Tibial nerve (tissue), 4 donors: ENCODE measurements around the gene SLC14A1. TPM values are rescaled to one million over a fixed set of nuclear protein-coding genes. Genes with fewer than 3 reads are reported as not detected.

Experiments
- DNase-seq, 2 donors: peaks; one replicate each; pipeline ENCODE4 v3.0.0-alpha.2; 2019; ENCODE audit warnings: low spot score in 2 of 2
- H3K27ac ChIP-seq, 4 donors: fragments of 200-600 bp; sonication (generic) in 3 of 4; one replicate each; pipeline ENCODE4 v1.5.1; 2017 to 2019; ENCODE audit warnings: mild to moderate bottlenecking in 1 of 4
- H3K27me3 ChIP-seq, 2 donors: fragments of 200-600 bp; sonication (generic) in 1 of 2; one replicate each; pipeline versions ENCODE4 v1.5.1 to v1.6.0; 2017 to 2019
- H3K36me3 ChIP-seq, 3 donors: fragments of 200-600 bp; sonication (generic); one replicate each; pipeline ENCODE4 v1.5.1; 2018 to 2019
- H3K4me1 ChIP-seq, 4 donors: fragments of 200-600 bp; sonication (generic) in 3 of 4; one replicate each; pipeline ENCODE4 v1.5.1; 2017 to 2019
- H3K4me3 ChIP-seq, 4 donors: fragments of 200-600 bp; sonication (generic) in 3 of 4; one replicate each; pipeline ENCODE4 v1.5.1; 2017 to 2019; ENCODE audit warnings: mild to moderate bottlenecking in 1 of 4, moderate library complexity in 1 of 4
- H3K9me3 ChIP-seq, 4 donors: fragments of 200-600 bp; sonication (generic) in 3 of 4; one replicate each; pipeline ENCODE4 v1.5.1; 2017 to 2019
- EP300 ChIP-seq, 2 donors: sonication (generic); formaldehyde crosslinking; IDR thresholded peaks; one replicate each; pipeline ENCODE4 v1.6.1; 2017; ENCODE audit warnings: antibody characterized with exemption in 2 of 2, mild to moderate bottlenecking in 1 of 2
- POLR2A ChIP-seq, 2 donors: fragments of 450-650 bp; IDR thresholded peaks; one replicate each; pipeline ENCODE4 v1.6.1; 2017; ENCODE audit warnings: antibody characterized with exemption in 2 of 2, mild to moderate bottlenecking in 2 of 2, moderate library complexity in 2 of 2
- WGBS, 2 donors: methylation state at CpG; one replicate each; pipeline ENCODE4 v1.1.5; 2018; 5-methylcytosine and 5-hydroxymethylcytosine counted together
- total RNA-seq, 4 donors: library from RNA; depleted of rRNA; stranded (reverse); fragments of >200 nt; gene quantifications; one replicate each; pipeline ENCODE4 v1.1.0, GENCODE V29; 2016
- TF ChIP-seq, protein P1 (sequence below), 5 experiments: fragments of 200-600 bp in 3 of 5; fragments of 450-650 bp in 2 of 5; sonication (generic) in 3 of 5; IDR thresholded peaks; one replicate each; pipeline ENCODE4 v1.5.1; 2016 to 2019; ENCODE audit warnings: antibody characterized with exemption in 5 of 5, mild to moderate bottlenecking in 3 of 5, moderate library complexity in 2 of 5

SLC14A1 gene
- total RNA-seq, 4 donors from 2014 or later, result 0.39 to 3.7 (median 0.60) TPM; not detected in 1

DNA sequence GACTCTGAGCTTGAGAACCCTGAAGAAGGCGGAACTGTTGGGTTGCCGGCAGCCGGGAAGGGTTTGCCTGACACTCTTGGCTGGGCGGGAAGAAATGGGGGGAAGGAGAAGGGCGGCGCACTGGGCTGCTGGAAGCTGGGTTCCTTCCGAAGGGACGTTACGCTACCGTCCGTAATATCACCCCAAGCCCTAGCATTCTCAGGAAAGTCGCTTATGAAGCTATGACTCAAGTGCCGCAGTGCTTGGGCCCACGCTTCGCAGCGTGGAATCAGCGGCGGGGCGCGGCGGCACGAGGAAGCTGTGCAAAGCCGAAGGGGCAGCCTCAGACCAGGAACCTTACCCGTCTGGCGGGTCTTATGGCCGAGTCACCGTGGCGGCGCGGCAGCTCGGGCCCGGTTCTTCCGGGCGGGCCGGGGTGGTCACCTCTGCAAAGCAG lies 51.3 kb downstream of the SLC14A1 start:
- H3K36me3 ChIP-seq, result no peaks in the 10 kb centered on the region
- 2 to 7% methylated on average over 13 to 35 of the region's 35 CpGs for WGBS, 2 donors
- H3K4me1 ChIP-seq, result peaks cover 0 to 5% (median 0%) of the 10 kb centered on the region in 4 donors
- H3K4me3 ChIP-seq, result peak overlapping the region; percentile 47 to 59 (median 54)
- H3K9me3 ChIP-seq, result no peaks in the 10 kb centered on the region
- H3K27me3 ChIP-seq, result peaks cover 0 to 4% of the 10 kb centered on the region in 2 donors
- peak; percentile 45 to 52 for DNase-seq
- peak overlapping the region in 3 of 4 donors; percentile 51 to 65 (median 52) for H3K27ac ChIP-seq
- peak in 1 of 2 donors; percentile 51 for TF ChIP-seq EP300 (IDR thresholded peaks at IDR 0.05)
- TF ChIP-seq POLR2A (IDR thresholded peaks at IDR 0.05), result no peak

DNA sequence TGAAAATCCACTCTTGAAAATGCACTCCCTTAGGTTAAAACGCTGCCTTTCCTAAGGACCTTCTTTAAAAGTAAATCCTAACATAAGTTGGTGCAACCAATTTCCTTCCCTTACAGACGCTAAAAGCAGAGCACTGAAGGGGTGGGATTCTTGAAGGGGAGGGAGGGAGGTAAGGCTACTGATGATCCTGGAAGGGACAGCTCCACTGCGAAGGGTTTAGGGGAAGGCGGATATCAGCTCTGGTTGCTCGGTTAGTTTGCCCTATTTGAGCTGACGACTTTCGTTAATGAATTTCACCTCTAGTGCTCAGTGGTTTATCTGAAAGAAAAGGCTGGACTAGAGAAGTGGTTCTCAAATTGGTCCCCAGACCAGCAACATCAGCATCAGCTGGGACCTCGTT lies 51.8 kb downstream of the SLC14A1 start:
- H3K27ac ChIP-seq, result peak overlapping the region in 2 of 4 donors; percentile 52 to 65
- WGBS, 2 donors, result 39 to 42% methylated on average over 8 of the region's 8 CpGs

DNA sequence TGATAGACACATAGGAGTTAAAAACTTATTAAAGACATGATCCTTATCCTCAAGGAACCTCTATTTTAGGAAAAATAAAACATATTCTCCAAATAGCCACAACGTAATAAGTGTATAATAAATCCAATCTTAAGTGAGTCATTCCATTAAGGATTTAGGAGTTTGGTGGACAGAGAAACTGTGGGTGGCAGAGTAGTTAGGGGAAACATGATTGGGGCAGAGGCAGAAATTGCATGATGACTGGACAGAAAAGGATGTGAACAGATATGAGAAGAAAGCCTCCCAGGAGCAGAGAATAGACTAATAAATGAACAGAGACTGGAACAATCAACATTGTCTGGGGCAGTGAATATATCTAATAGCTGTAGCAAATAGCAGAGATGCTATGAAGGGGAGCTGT lies 53.4 kb downstream of the SLC14A1 start:
- Histone ChIP-seq H3K9me3 (no peaks in the 10 kb centered on the region), H3K36me3 (no peaks in the 10 kb centered on the region), H3K4me1 (peaks cover 0 to 5% (median 0%) of the 10 kb centered on the region in 4 donors), H3K4me3 (no peak overlapping the region), H3K27me3 (peaks cover 0 to 4% of the 10 kb centered on the region in 2 donors), H3K27ac (no peak overlapping the region)
- no peak for TF ChIP-seq POLR2A (IDR thresholded peaks at IDR 0.05)
- TF ChIP-seq, protein P1, sequence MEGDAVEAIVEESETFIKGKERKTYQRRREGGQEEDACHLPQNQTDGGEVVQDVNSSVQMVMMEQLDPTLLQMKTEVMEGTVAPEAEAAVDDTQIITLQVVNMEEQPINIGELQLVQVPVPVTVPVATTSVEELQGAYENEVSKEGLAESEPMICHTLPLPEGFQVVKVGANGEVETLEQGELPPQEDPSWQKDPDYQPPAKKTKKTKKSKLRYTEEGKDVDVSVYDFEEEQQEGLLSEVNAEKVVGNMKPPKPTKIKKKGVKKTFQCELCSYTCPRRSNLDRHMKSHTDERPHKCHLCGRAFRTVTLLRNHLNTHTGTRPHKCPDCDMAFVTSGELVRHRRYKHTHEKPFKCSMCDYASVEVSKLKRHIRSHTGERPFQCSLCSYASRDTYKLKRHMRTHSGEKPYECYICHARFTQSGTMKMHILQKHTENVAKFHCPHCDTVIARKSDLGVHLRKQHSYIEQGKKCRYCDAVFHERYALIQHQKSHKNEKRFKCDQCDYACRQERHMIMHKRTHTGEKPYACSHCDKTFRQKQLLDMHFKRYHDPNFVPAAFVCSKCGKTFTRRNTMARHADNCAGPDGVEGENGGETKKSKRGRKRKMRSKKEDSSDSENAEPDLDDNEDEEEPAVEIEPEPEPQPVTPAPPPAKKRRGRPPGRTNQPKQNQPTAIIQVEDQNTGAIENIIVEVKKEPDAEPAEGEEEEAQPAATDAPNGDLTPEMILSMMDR (IDR thresholded peaks at IDR 0.05), result no peak
- TF ChIP-seq EP300 (IDR thresholded peaks at IDR 0.05), result no peak
- no peak for DNase-seq
- 61 to 68% methylated on average over 1 of the region's 1 CpG for WGBS, 2 donors

More for the DNA sequence above, 51.8 kb downstream of the SLC14A1 start:
- H3K9me3 ChIP-seq, result no peaks in the 10 kb centered on the region
- TF ChIP-seq, protein P1 (IDR thresholded peaks at IDR 0.05), result no peak
- no peak for TF ChIP-seq EP300 (IDR thresholded peaks at IDR 0.05)
- TF ChIP-seq POLR2A (IDR thresholded peaks at IDR 0.05), result no peak
- H3K36me3 ChIP-seq, result no peaks in the 10 kb centered on the region
- peak overlapping the region; percentile 47 to 59 (median 54) for H3K4me3 ChIP-seq
- H3K27me3 ChIP-seq, result peaks cover 0 to 4% of the 10 kb centered on the region in 2 donors
- H3K4me1 ChIP-seq, result peaks cover 0 to 5% (median 0%) of the 10 kb centered on the region in 4 donors
- DNase-seq, result no peak

DNA sequence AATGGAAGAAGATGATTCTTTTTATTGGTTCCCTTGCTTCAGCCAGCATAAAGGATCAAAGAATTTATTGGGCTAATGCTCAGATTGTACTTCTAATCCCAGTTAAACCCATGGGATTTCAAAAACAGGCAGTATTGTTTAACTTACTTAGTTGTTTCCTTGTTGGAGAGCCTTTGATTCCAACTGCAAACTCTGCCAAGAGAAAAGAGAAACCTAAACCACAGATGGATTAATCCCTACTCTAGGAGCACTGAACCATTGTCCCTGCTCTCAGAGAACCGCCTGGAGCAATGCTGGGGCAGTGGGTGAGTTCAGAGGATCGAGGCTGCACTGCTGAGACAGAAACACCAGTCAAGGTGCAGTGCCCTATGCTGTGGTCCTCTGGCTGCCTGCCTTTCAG lies 56.6 kb downstream of the SLC14A1 start:
- Histone ChIP-seq H3K4me1 (peaks cover 0 to 5% (median 0%) of the 10 kb centered on the region in 4 donors), H3K9me3 (no peaks in the 10 kb centered on the region), H3K4me3 (no peak overlapping the region), H3K36me3 (no peaks in the 10 kb centered on the region), H3K27me3 (no peaks in the 10 kb centered on the region), H3K27ac (no peak overlapping the region)
- WGBS, 2 donors, result 24 to 26% methylated on average over 2 of the region's 2 CpGs
- DNase-seq, result no peak
- TF ChIP-seq, protein P1 (IDR thresholded peaks at IDR 0.05), result no peak
- TF ChIP-seq EP300 (IDR thresholded peaks at IDR 0.05), result no peak
- no peak for TF ChIP-seq POLR2A (IDR thresholded peaks at IDR 0.05)

DNA sequence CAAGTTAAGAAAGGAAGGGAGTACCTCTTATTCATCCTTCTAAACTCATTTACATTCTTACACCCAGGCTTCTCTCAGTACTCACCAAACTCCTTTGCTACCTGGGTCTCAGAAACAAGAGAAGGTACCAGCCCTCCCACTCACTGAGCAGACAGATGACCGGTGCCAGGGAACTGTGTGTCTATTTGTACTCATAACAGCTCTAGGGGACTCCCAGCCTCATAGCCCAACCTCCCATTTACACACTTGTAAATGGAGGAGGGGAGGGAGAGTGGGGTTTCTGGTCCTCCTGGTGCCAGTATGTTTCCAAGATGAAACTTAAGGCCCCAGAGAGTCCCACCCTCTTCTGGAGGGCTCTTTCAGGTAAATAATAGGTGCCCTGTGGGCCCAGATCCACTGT lies 58.7 kb downstream of the SLC14A1 start:
- H3K27ac ChIP-seq, result no peak overlapping the region

More for the DNA sequence above, 58.7 kb downstream of the SLC14A1 start:
- 70 to 71% methylated on average over 1 of the region's 1 CpG for WGBS, 2 donors
- DNase-seq, result no peak
- Histone ChIP-seq H3K36me3 (no peaks in the 10 kb centered on the region), H3K27me3 (no peaks in the 10 kb centered on the region), H3K4me3 (no peak overlapping the region), H3K4me1 (peaks cover 0 to 5% (median 0%) of the 10 kb centered on the region in 4 donors), H3K9me3 (no peaks in the 10 kb centered on the region)
- TF ChIP-seq, protein P1 (IDR thresholded peaks at IDR 0.05), result no peak
- TF ChIP-seq EP300 (IDR thresholded peaks at IDR 0.05), result no peak
- TF ChIP-seq POLR2A (IDR thresholded peaks at IDR 0.05), result no peak
